ENCODE data around the gene NDUFA13. TPM values are rescaled to one million over a fixed set of nuclear protein-coding genes. Genes with fewer than 3 reads are reported as not detected.

NDUFA13 gene
- total RNA-seq, 1 experiment from 2014 or later, result 157 TPM

DNA sequence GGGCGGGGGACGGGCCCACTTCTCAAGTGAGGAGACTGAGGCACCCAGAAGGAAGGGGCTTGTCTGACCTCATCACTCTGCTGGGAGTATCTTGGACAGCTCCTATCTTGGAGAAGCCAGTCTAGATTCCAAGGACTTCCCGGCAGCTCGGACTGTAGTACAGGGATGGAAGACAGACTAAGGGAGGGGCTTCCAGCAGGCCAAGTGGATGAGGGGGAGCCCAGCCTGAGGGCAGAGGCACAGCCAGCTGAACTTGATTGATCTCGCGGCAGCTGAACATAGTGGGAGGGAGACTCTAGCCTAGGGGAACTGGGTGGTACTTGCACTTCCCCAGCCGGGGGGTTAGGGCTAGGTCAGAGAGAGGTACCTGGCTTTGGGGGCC lies 22.8 kb downstream of the NDUFA13 start:
- DNase-seq (ENCODE audit: low read depth, low spot score), result no peak
- in situ Hi-C loops (cut with HindIII; ENCODE audit: low pct_unique_long_range_greater_than_20kb, low sequenced_read_pairs), result no loop called here

GRCh38 chr19:19539698-19540063 lies 23.7 kb downstream of the NDUFA13 start:
- in situ Hi-C loops (cut with HindIII; ENCODE audit: low pct_unique_long_range_greater_than_20kb, low sequenced_read_pairs), result no loop called here
- no peak for DNase-seq (ENCODE audit: low read depth, low spot score)

- DNase-seq (ENCODE audit: low read depth, low spot score), result no peak
- in situ Hi-C loops (cut with HindIII; ENCODE audit: low pct_unique_long_range_greater_than_20kb, low sequenced_read_pairs), result no loop called here
Observed at GRCh38 chr19:19540064-19540714, 24.2 kb downstream of the NDUFA13 start.

DNA sequence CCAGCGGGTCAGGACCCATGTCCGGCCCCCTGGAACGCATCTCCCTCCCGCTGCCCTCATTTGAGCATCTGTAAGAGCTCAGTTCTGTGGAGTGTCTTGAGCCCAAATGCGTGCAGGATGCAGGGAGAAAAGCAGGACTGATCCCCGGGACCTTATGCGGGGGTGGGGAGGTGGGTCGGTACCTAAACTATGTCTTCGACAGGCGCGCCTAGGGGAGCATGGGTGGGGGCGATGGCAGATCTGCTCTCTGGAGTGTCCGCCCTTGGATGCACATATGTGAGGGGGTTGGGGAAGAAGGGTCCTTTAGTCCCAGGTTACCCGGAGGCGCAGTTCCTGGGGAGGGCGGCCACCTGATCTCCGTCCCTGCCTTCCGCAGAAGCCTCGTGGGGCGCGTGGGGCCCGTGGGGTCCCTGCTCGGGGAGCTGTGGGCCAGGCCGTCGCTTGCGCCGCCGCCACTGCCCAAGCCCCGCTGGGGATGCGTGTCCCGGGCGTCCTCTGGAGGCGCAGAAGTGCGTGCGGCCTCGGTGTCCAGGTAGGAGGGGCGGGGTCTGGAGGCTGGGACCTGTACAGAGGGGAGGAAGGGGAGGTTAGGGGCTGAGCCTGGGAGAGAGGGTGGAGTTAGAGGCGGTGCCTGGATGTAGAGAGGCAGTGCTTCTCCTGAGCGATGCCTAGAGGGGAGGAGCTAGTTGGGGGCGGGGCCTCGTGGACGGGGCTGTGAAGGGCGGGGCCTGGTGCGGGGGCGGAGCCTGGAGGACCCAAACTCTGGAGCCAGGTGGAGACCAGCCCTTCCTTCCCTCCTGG lies 24.9 kb downstream of the NDUFA13 start:
- in situ Hi-C loops (cut with HindIII; ENCODE audit: low pct_unique_long_range_greater_than_20kb, low sequenced_read_pairs), result no loop called here
- peak; percentile 50 for DNase-seq (ENCODE audit: low read depth, low spot score)

DNA sequence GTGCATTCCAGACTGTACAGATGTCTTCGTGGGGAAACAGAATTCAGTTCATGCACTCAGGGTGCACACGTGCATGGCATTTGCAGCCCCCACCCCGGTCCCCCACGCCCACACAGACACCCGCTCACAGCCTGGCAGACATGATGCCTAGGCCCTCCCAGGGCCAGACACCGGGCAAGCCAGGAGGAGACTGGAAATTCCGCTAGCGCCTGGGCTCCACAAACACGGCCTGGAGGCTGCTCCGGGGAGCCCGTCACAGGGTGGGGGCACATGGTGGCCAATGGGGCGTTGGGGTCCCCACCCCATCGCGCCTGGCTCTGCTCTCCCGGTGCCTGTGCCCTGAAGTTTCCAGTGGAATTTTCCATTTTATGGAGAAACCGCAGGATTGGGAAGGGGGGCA lies 25.6 kb downstream of the NDUFA13 start:
- DNase-seq (ENCODE audit: low read depth, low spot score), result no peak
- in situ Hi-C loops (cut with HindIII; ENCODE audit: low pct_unique_long_range_greater_than_20kb, low sequenced_read_pairs), result no loop called here

- in situ Hi-C loops (cut with HindIII; ENCODE audit: low pct_unique_long_range_greater_than_20kb, low sequenced_read_pairs), result no loop called here
- no peak for DNase-seq (ENCODE audit: low read depth, low spot score)
Observed at GRCh38 chr19:19542507-19542906, 26.5 kb downstream of the NDUFA13 start.

DNA sequence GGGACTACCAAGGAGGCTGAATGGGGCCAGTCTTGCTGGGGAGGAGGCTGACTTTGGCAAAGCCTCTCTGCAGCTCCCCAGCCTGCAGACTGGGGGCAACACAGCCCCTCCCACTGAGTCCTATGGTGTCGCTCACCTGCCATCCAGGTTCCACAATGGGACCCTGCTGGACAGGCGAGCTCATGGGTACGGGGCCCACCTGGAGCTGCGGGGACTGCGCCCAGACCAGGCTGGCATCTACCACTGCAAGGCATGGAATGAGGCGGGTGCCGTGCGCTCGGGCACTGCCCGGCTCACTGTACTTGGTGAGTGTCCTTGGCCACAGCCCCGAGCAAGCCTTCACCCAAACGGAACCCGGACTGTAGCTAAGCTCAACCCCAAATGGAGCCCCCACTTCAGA lies 27.1 kb downstream of the NDUFA13 start:
- in situ Hi-C loops (cut with HindIII; ENCODE audit: low pct_unique_long_range_greater_than_20kb, low sequenced_read_pairs), result no loop called here
- DNase-seq (ENCODE audit: low read depth, low spot score), result no peak

DNA sequence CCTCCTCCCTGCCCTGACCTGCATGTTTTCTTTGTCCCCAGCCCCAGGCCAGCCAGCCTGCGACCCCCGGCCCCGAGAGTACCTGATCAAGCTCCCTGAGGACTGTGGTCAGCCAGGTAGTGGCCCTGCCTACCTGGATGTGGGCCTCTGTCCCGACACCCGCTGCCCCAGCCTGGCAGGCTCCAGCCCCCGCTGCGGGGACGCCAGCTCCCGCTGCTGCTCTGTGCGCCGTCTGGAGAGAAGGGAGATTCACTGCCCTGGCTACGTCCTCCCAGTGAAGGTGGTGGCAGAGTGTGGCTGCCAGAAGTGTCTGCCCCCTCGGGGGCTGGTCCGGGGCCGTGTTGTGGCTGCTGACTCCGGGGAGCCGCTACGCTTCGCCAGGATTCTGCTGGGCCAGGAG lies 27.6 kb downstream of the NDUFA13 start:
- in situ Hi-C loops (cut with HindIII; ENCODE audit: low pct_unique_long_range_greater_than_20kb, low sequenced_read_pairs), result no loop called here
- no peak for DNase-seq (ENCODE audit: low read depth, low spot score)

- in situ Hi-C loops (cut with HindIII; ENCODE audit: low pct_unique_long_range_greater_than_20kb, low sequenced_read_pairs), result no loop called here
- DNase-seq (ENCODE audit: low read depth, low spot score), result no peak
Observed at GRCh38 chr19:19544257-19544953, 28.4 kb downstream of the NDUFA13 start.

DNA sequence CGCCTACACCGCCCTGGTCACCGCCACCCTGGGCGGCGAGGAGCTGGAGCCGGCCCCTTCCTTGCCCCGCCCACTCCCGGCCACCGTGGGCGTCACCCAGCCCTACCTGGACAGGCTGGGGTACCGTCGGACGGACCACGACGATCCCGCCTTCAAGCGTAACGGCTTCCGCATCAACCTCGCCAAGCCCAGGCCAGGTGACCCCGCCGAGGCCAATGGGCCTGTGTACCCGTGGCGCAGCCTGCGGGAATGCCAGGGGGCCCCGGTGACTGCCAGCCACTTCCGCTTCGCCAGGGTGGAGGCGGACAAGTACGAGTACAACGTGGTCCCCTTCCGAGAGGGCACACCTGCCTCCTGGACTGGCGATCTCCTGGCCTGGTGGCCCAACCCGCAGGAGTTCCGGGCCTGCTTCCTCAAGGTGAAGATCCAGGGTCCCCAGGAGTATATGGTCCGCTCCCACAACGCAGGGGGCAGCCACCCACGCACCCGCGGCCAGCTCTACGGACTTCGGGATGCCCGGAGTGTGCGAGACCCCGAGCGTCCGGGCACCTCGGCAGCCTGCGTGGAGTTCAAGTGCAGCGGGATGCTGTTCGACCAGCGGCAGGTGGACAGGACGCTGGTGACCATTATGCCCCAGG lies 29.0 kb downstream of the NDUFA13 start:
- no peak for DNase-seq (ENCODE audit: low read depth, low spot score)
- in situ Hi-C loops (cut with HindIII; ENCODE audit: low pct_unique_long_range_greater_than_20kb, low sequenced_read_pairs), result no loop called here

DNA sequence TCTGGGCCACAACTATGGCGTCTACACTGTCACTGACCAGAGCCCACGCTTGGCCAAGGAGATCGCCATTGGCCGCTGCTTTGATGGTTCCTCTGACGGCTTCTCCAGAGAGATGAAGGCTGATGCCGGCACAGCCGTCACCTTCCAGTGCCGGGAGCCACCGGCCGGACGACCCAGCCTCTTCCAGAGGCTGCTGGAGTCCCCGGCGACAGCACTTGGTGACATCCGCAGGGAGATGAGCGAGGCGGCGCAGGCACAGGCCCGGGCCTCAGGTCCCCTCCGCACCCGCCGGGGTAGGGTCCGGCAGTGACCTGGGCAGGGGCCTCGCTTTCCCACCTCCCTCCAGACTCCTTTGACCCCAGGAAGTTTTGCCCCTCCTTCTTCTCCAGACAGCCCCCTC lies 29.7 kb downstream of the NDUFA13 start:
- no peak for DNase-seq (ENCODE audit: low read depth, low spot score)
- in situ Hi-C loops (cut with HindIII; ENCODE audit: low pct_unique_long_range_greater_than_20kb, low sequenced_read_pairs), result no loop called here

- no peak for DNase-seq (ENCODE audit: low read depth, low spot score)
- in situ Hi-C loops (cut with HindIII; ENCODE audit: low pct_unique_long_range_greater_than_20kb, low sequenced_read_pairs), result no loop called here
Observed at GRCh38 chr19:19546751-19547162, 30.7 kb downstream of the NDUFA13 start.

GRCh38 chr19:19547674-19548336 lies 31.8 kb downstream of the NDUFA13 start:
- DNase-seq (ENCODE audit: low read depth, low spot score), result no peak
- in situ Hi-C loops (cut with HindIII; ENCODE audit: low pct_unique_long_range_greater_than_20kb, low sequenced_read_pairs), result no loop called here

GRCh38 chr19:19548915-19549759 lies 33.1 kb downstream of the NDUFA13 start:
- no peak for DNase-seq (ENCODE audit: low read depth, low spot score)
- in situ Hi-C loops (cut with HindIII; ENCODE audit: low pct_unique_long_range_greater_than_20kb, low sequenced_read_pairs), result no loop called here

DNA sequence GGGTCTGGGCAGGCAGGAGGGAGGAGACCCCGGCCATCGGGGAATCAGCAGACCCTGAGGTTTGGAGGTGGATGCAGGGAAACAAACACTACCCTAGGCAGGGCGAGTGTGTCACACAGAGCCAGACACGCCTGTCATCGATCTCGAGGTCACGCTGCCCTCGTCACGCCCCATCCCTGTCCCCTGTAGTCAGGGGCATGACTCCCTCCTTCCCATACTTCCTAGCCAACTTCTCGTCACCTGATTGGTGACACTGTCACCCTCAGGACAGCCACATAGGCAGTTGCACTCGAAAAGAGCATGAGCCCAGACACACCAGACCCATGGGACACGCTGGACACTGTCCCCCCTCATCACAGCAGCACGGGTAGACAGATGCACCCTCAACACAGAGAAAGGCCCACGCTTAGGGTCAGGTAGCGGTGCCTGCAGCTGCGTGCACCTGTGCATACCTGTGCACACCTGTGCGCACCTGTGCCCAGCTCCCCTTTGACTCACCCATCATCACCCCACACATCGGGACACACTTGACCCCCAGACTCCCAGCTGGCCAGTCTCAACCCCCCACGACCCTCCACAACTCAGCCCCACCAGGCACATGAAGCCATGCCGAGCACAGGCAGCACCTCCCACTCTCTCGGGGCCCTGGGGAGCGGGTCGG lies 33.9 kb downstream of the NDUFA13 start:
- in situ Hi-C loops (cut with HindIII; ENCODE audit: low pct_unique_long_range_greater_than_20kb, low sequenced_read_pairs), result no loop called here
- DNase-seq (ENCODE audit: low read depth, low spot score), result no peak

- in situ Hi-C loops (cut with HindIII; ENCODE audit: low pct_unique_long_range_greater_than_20kb, low sequenced_read_pairs), result no loop called here
- DNase-seq (ENCODE audit: low read depth, low spot score), result no peak
Observed at GRCh38 chr19:19550485-19550929, 34.5 kb downstream of the NDUFA13 start.

Data from SK-MEL-5 (cell line).